ENCODE measurements around the gene C18orf63.

GRCh38 chr18:74331404-74331803 lies 15.8 kb downstream of the C18orf63 start:
- TF ChIP-seq, protein P1, sequence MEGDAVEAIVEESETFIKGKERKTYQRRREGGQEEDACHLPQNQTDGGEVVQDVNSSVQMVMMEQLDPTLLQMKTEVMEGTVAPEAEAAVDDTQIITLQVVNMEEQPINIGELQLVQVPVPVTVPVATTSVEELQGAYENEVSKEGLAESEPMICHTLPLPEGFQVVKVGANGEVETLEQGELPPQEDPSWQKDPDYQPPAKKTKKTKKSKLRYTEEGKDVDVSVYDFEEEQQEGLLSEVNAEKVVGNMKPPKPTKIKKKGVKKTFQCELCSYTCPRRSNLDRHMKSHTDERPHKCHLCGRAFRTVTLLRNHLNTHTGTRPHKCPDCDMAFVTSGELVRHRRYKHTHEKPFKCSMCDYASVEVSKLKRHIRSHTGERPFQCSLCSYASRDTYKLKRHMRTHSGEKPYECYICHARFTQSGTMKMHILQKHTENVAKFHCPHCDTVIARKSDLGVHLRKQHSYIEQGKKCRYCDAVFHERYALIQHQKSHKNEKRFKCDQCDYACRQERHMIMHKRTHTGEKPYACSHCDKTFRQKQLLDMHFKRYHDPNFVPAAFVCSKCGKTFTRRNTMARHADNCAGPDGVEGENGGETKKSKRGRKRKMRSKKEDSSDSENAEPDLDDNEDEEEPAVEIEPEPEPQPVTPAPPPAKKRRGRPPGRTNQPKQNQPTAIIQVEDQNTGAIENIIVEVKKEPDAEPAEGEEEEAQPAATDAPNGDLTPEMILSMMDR (IDR thresholded peaks at IDR 0.05) = peak; percentile 47
- no peak for TF ChIP-seq ZFX (IDR thresholded peaks at IDR 0.05; ENCODE audit: borderline replicate concordance)
